SK-N-SH (cell line): ENCODE results near the gene HECW1. TPM values are rescaled to one million over a fixed set of nuclear protein-coding genes. Genes with fewer than 3 reads are reported as not detected.

Experiments used
- CTCF ChIA-PET: fragments of 300-600, 350-600 bp; formaldehyde crosslinking; extraction: SDS; loops from one replicate; lab custom pipeline; 2021; lab: Yijun Ruan, JAX
- POLR2A ChIA-PET: fragments of 350-600 bp; sonication (Branson Sonifier 250); formaldehyde crosslinking; extraction: SDS; loops from one replicate; lab custom pipeline; 2020; ENCODE audit warnings: antibody characterized with exemption, inconsistent platforms; lab: Yijun Ruan, JAX
- DNase-seq: peaks from one replicate; pipeline ENCODE4 v3.0.0; 2012
- H2AFZ ChIP-seq: fragments of 200-600 bp; sonication (generic); 2 replicates; pipeline ENCODE4 v1.8.1; 2016; ENCODE audit warnings: antibody characterized with exemption, mild to moderate bottlenecking, low read depth
- H3F3A ChIP-seq: fragments of 200-600 bp; sonication (generic); replicated peaks from 2 replicates; pipeline ENCODE3; 2016; ENCODE audit warnings: antibody characterized with exemption, mild to moderate bottlenecking; ENCODE audit not compliant: insufficient read depth
- H3K27ac ChIP-seq, 2 experiments: fragments of 200-500 bp in 1 of 2; fragments of 200-600 bp in 1 of 2; sonication (Bioruptor generic) in 1 of 2; sonication (generic), shearing (Covaris generic) in 1 of 2; 2 replicates each; pipeline versions ENCODE4 v1.5.1 to v1.6.1; 2014 to 2016; ENCODE audit warnings: low read depth in 2 of 2, inconsistent platforms in 1 of 2, low read length in 1 of 2, mild to moderate bottlenecking in 1 of 2, mixed read lengths in 1 of 2
- H3K27me3 ChIP-seq: fragments of 200-600 bp; sonication (generic), shearing (Covaris generic); 2 replicates; pipeline ENCODE4 v1.6.1; 2016; ENCODE audit warnings: mixed run types; ENCODE audit not compliant: insufficient read depth
- H3K36me3 ChIP-seq, 2 experiments: fragments of 200-500 bp in 1 of 2; fragments of 200-600 bp in 1 of 2; sonication (Bioruptor generic) in 1 of 2; sonication (generic) in 1 of 2; replicated peaks in 1 of 2; 2 replicates each; pipeline versions ENCODE3 to v1.5.1; 2014 to 2016; ENCODE audit warnings: low read length in 1 of 2, mild to moderate bottlenecking in 1 of 2; ENCODE audit not compliant: insufficient read depth in 2 of 2, control insufficient read depth in 1 of 2
- H3K4me1 ChIP-seq, 2 experiments: fragments of 200-500 bp in 1 of 2; fragments of 200-600 bp in 1 of 2; sonication (Bioruptor generic) in 1 of 2; sonication (generic), shearing (Covaris generic) in 1 of 2; 2 replicates each; pipeline versions ENCODE4 v1.5.1 to v1.6.1; 2014 to 2016; ENCODE audit warnings: low read depth in 1 of 2, low read length in 1 of 2, mixed run types in 1 of 2; ENCODE audit not compliant: insufficient read depth in 2 of 2, control insufficient read depth in 1 of 2
- H3K4me2 ChIP-seq: fragments of 200-600 bp; sonication (generic), shearing (Covaris generic); 2 replicates; pipeline ENCODE4 v1.6.1; 2017; ENCODE audit warnings: mixed run types
- H3K4me3 ChIP-seq, 2 experiments: fragments of 200-500 bp in 1 of 2; fragments of 200-600 bp in 1 of 2; sonication (Bioruptor generic) in 1 of 2; sonication (generic), shearing (Covaris generic) in 1 of 2; 2 replicates each; pipeline versions ENCODE4 v1.5.1 to v1.8.1; 2014 to 2016; ENCODE audit warnings: low read depth in 2 of 2, inconsistent platforms in 1 of 2, low read length in 1 of 2, mild to moderate bottlenecking in 1 of 2, mixed read lengths in 1 of 2, moderate library complexity in 1 of 2
- H3K79me2 ChIP-seq: fragments of 200-600 bp; sonication (generic); 2 replicates; pipeline ENCODE4 v1.8.1; 2017; ENCODE audit warnings: mild to moderate bottlenecking; ENCODE audit not compliant: insufficient read depth
- H3K9ac ChIP-seq: fragments of 200-600 bp; sonication (generic); 2 replicates; pipeline ENCODE4 v1.6.1; 2017; ENCODE audit warnings: mixed run types
- H3K9me2 ChIP-seq: fragments of 200-600 bp; sonication (generic); 2 replicates; pipeline ENCODE4 v1.6.1; 2017; ENCODE audit warnings: mixed run types
- H3K9me3 ChIP-seq: fragments of 200-600 bp; sonication (generic); 2 replicates; pipeline ENCODE4 v1.6.1; 2017; ENCODE audit warnings: mixed run types, mild to moderate bottlenecking, moderate library complexity
- H4K20me1 ChIP-seq: fragments of 200-600 bp; sonication (generic); 2 replicates; pipeline ENCODE4 v1.6.1; 2017; ENCODE audit warnings: mild to moderate bottlenecking, mixed run types; ENCODE audit not compliant: insufficient read depth
- EZH2phosphoT487 ChIP-seq: fragments of 200-600 bp; sonication (generic); IDR thresholded peaks from 2 replicates; pipeline ENCODE4 v1.6.1; 2017; ENCODE audit warnings: low read depth, mixed run types, mild to moderate bottlenecking, antibody characterized with exemption, moderate library complexity, borderline replicate concordance
- GABPA ChIP-seq: IDR thresholded peaks from 2 replicates; pipeline ENCODE4 v1.4.0; 2012; ENCODE audit warnings: low read depth, mild to moderate bottlenecking
- GATA2 ChIP-seq: sonication (generic); formaldehyde crosslinking; IDR thresholded peaks from 2 replicates; pipeline ENCODE4 v1.5.0; 2020; ENCODE audit warnings: mild to moderate bottlenecking, missing genetic modification reagents
- JUND ChIP-seq: IDR thresholded peaks from 2 replicates; pipeline ENCODE4 v1.4.0; 2012
- MXI1 ChIP-seq: IDR thresholded peaks from 2 replicates; pipeline ENCODE4 v1.6.1; 2012; ENCODE audit warnings: mild to moderate bottlenecking, low read depth, low read length, improper control_type of control experiment
- NFIC ChIP-seq: IDR thresholded peaks from 2 replicates; pipeline ENCODE4 v1.4.0; 2012; ENCODE audit warnings: borderline replicate concordance
- PBX3 ChIP-seq: IDR thresholded peaks from 2 replicates; pipeline ENCODE4; 2012
- POLR2AphosphoS5 ChIP-seq: IDR thresholded peaks from 2 replicates; pipeline ENCODE4 v1.6.1; 2012; ENCODE audit warnings: low read depth, low read length
- RCOR1 ChIP-seq: fragments of 150-350 bp; IDR thresholded peaks from 2 replicates; pipeline ENCODE4 v1.6.1; 2017; ENCODE audit warnings: antibody characterized with exemption, low read length
- REST ChIP-seq: IDR thresholded peaks from 2 replicates; pipeline ENCODE4 v1.6.1; 2012; ENCODE audit warnings: mild to moderate bottlenecking, low read depth, low read length, moderate library complexity
- RFX5 ChIP-seq: IDR thresholded peaks from 2 replicates; pipeline ENCODE4 v1.6.1; 2012; ENCODE audit warnings: mild to moderate bottlenecking, improper control_type of control experiment, low read length
- RXRA ChIP-seq: IDR thresholded peaks from 2 replicates; pipeline ENCODE4 v1.4.0; 2012; ENCODE audit warnings: low read depth, mild to moderate bottlenecking, borderline replicate concordance
- SIN3A ChIP-seq: IDR thresholded peaks from 2 replicates; pipeline ENCODE4 v1.6.1; 2012; ENCODE audit warnings: low read depth, mild to moderate bottlenecking, low read length, moderate library complexity, borderline replicate concordance
- TCF12 ChIP-seq: IDR thresholded peaks from 2 replicates; pipeline ENCODE4 v1.4.0; 2012
- USF2 ChIP-seq: fragments of 150-350 bp; IDR thresholded peaks from 2 replicates; pipeline ENCODE4 v1.6.1; 2017; ENCODE audit warnings: antibody characterized with exemption, low read length, low read depth, borderline replicate concordance
- polyA plus RNA-seq, 3 experiments: library from polyadenylated mRNA; depleted of rRNA; stranded (reverse); fragments of >200 nt; gene quantifications; 2 replicates each; pipeline ENCODE4 v1.2.3, GENCODE V29; 2012

Gene HECW1
- polyA plus RNA-seq, 1 of the 3 experiments (the other 2 are of a cell fraction), result not detected

- POLR2A ChIA-PET, result no interaction called here
- TF ChIP-seq JUND, result no peak
- no peak for TF ChIP-seq MXI1
- TF ChIP-seq GABPA, result no peak
- no peak for TF ChIP-seq PBX3
- TF ChIP-seq EZH2phosphoT487, result no peak
- no peak for TF ChIP-seq GATA2 (CRISPR knock-in tag)
- TF ChIP-seq NFIC, result no peak
- TF ChIP-seq REST, result no peak
- TF ChIP-seq SIN3A, result no peak
- TF ChIP-seq RFX5, result no peak
- TF ChIP-seq RCOR1, result no peak
- no peak for TF ChIP-seq RXRA
- no peak for TF ChIP-seq TCF12
- no peak for TF ChIP-seq USF2
- TF ChIP-seq POLR2AphosphoS5, result no peak
Observed at GRCh38 chr7:43247757-43248156, 135.3 kb downstream of the HECW1 start.

More at GRCh38 chr7:43247757-43248156, 135.3 kb downstream of the HECW1 start:
- H2AFZ ChIP-seq, result no peak overlapping the region
- H3K9me3 ChIP-seq, result no peaks in the 10 kb centered on the region
- no peaks in the 10 kb centered on the region for H3K4me1 ChIP-seq
- no peak overlapping the region for H3K9ac ChIP-seq
- H3K27me3 ChIP-seq, result peaks cover 24% of the 10 kb centered on the region
- H3K4me3 ChIP-seq, result no peak overlapping the region
- H3K27ac ChIP-seq, result no peak overlapping the region
- no peaks in the 10 kb centered on the region for H3K36me3 ChIP-seq
- no peaks in the 10 kb centered on the region for H4K20me1 ChIP-seq
- no peak for DNase-seq
- CTCF ChIA-PET, result interaction anchor here (2.2 to 6.4 kb wide), 2 partner anchors 14 to 306 kb away, joined by 8 to 61 read pairs; no protein-coding TSS in a partner anchor
- no peaks in the 10 kb centered on the region for H3K9me2 ChIP-seq
- no peaks in the 10 kb centered on the region for H3K79me2 ChIP-seq
- H3F3A ChIP-seq, result no peaks in the 10 kb centered on the region
- H3K4me2 ChIP-seq, result no peak overlapping the region
